Astrocyte (in vitro differentiated cells and primary cell): ENCODE data around the gene SGTA. TPM values are rescaled to one million over a fixed set of nuclear protein-coding genes. Genes with fewer than 3 reads are reported as not detected.

Source experiments
- DNase-seq: peaks from one replicate; pipeline ENCODE4 v3.0.0-alpha.2; 2010; ENCODE audit warnings: low read depth
- FAIRE-seq: peaks from 2 replicates; lab custom pipeline; 2011; peaks lifted over from hg19 to GRCh38; lab: Jason Lieb, UNC
- H2AFZ ChIP-seq: 2 replicates; pipeline ENCODE4 v1.6.0; 2012; ENCODE audit warnings: low read depth, low read length, inconsistent platforms
- H3K27ac ChIP-seq: 2 replicates; pipeline ENCODE4 v1.5.1; 2011; ENCODE audit warnings: low read depth, low read length, inconsistent platforms
- H3K27me3 ChIP-seq: 2 replicates; pipeline ENCODE4 v1.6.0; 2011; ENCODE audit warnings: low read length, inconsistent platforms; ENCODE audit not compliant: insufficient read depth
- H3K36me3 ChIP-seq: 2 replicates; pipeline ENCODE4 v1.5.1; 2011; ENCODE audit warnings: low read length, inconsistent platforms; ENCODE audit not compliant: insufficient read depth
- H3K4me1 ChIP-seq: 2 replicates; pipeline ENCODE4 v1.5.1; 2011; ENCODE audit warnings: low read length, inconsistent platforms; ENCODE audit not compliant: insufficient read depth
- H3K4me2 ChIP-seq: 2 replicates; pipeline ENCODE4 v1.6.0; 2012; ENCODE audit warnings: low read length, inconsistent platforms
- H3K4me3 ChIP-seq: 2 replicates; pipeline ENCODE4 v1.5.1; 2011; ENCODE audit warnings: low read depth, mild to moderate bottlenecking, low read length, inconsistent platforms; ENCODE audit not compliant: insufficient read depth
- H3K79me2 ChIP-seq: 2 replicates; pipeline ENCODE4 v1.6.0; 2012; ENCODE audit warnings: mild to moderate bottlenecking, low read length, inconsistent platforms; ENCODE audit not compliant: insufficient read depth
- H3K9ac ChIP-seq: 2 replicates; pipeline ENCODE4 v1.6.0; 2012; ENCODE audit warnings: mild to moderate bottlenecking, low read length, inconsistent platforms
- H3K9me3 ChIP-seq: 2 replicates; pipeline ENCODE4 v1.5.1; 2012; ENCODE audit warnings: low read depth, mild to moderate bottlenecking, low read length, inconsistent platforms; ENCODE audit not compliant: insufficient read depth
- H4K20me1 ChIP-seq: 2 replicates; pipeline ENCODE4 v1.6.0; 2012; ENCODE audit warnings: low read length, inconsistent platforms; ENCODE audit not compliant: insufficient read depth
- H3K27ac Mint-ChIP-seq: one replicate; pipeline ENCODE4 v1.8.0; 2021; ENCODE audit warnings: mild to moderate bottlenecking, mixed read lengths; ENCODE audit not compliant: unreplicated experiment
- H3K27me3 Mint-ChIP-seq: one replicate; pipeline ENCODE4 v1.8.0; 2021; ENCODE audit warnings: low read depth, mixed read lengths; ENCODE audit not compliant: unreplicated experiment
- H3K36me3 Mint-ChIP-seq: one replicate; pipeline ENCODE4 v1.8.0; 2021; ENCODE audit warnings: low read depth, mixed read lengths; ENCODE audit not compliant: unreplicated experiment
- H3K4me1 Mint-ChIP-seq: one replicate; pipeline ENCODE4 v1.8.0; 2021; ENCODE audit warnings: low read depth, mixed read lengths; ENCODE audit not compliant: unreplicated experiment
- H3K4me3 Mint-ChIP-seq: one replicate; pipeline ENCODE4 v1.8.0; 2021; ENCODE audit warnings: mild to moderate bottlenecking, moderate library complexity, mixed read lengths; ENCODE audit not compliant: unreplicated experiment
- H3K9me3 Mint-ChIP-seq: one replicate; pipeline ENCODE4 v1.8.0; 2021; ENCODE audit warnings: mild to moderate bottlenecking, mixed read lengths; ENCODE audit not compliant: unreplicated experiment
- CTCF ChIP-seq: IDR thresholded peaks from 2 replicates; pipeline ENCODE4 v1.5.1; 2011; ENCODE audit warnings: low read depth, mild to moderate bottlenecking, inconsistent platforms, low read length, moderate library complexity; ENCODE audit not compliant: insufficient read depth
- EZH2 ChIP-seq: IDR thresholded peaks from 2 replicates; pipeline ENCODE4 v1.6.1; 2012; ENCODE audit warnings: mild to moderate bottlenecking, low read length, inconsistent platforms; ENCODE audit not compliant: insufficient read depth
- total RNA-seq: library from RNA; stranded (reverse); gene quantifications from 2 replicates; pipeline ENCODE4 v1.2.1, GENCODE V29; 2021

The SGTA gene
- total RNA-seq, 1 donor from 2014 or later: 76.1 TPM

DNA sequence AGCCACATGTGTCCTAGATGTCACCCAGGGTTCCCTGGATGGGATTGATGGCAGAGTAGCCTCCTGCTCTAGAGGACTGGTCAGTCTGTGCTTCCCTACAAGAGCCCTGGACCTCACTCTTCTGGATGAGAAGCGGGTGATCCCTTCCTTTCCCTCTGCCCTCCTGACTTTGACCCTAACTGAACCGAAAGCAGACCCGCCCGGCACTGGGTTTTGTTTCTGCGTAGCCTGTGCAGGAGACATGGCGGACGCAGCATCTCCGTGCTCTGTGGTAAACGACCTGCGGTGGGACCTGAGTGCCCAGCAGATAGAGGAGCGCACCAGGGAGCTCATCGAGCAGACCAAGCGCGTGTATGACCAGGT lies 7.1 kb upstream of the SGTA start:
- H4K20me1 ChIP-seq: peaks cover 15% of the 10 kb centered on the region
- no peak overlapping the region for H3K27ac ChIP-seq
- peaks cover 3% of the 10 kb centered on the region for H3K36me3 ChIP-seq
- H3K4me3 Mint-ChIP-seq: no peak overlapping the region
- no peak overlapping the region for H3K9ac ChIP-seq
- no peak overlapping the region for H3K27ac Mint-ChIP-seq
- FAIRE-seq: no peak
- H3K27me3 Mint-ChIP-seq: no peaks in the 10 kb centered on the region
- peaks cover 7% of the 10 kb centered on the region for H3K4me1 ChIP-seq
- no peaks in the 10 kb centered on the region for H3K9me3 Mint-ChIP-seq
- no peaks in the 10 kb centered on the region for H3K27me3 ChIP-seq
- H3K4me1 Mint-ChIP-seq: no peaks in the 10 kb centered on the region
- no peak for TF ChIP-seq CTCF
- no peak for TF ChIP-seq EZH2
- H3K9me3 ChIP-seq: no peaks in the 10 kb centered on the region
- H2AFZ ChIP-seq: no peak overlapping the region
- peaks cover 59% of the 10 kb centered on the region for H3K79me2 ChIP-seq
- DNase-seq: no peak
- no peak overlapping the region for H3K4me3 ChIP-seq
- H3K36me3 Mint-ChIP-seq: no peaks in the 10 kb centered on the region
- no peak overlapping the region for H3K4me2 ChIP-seq

DNA sequence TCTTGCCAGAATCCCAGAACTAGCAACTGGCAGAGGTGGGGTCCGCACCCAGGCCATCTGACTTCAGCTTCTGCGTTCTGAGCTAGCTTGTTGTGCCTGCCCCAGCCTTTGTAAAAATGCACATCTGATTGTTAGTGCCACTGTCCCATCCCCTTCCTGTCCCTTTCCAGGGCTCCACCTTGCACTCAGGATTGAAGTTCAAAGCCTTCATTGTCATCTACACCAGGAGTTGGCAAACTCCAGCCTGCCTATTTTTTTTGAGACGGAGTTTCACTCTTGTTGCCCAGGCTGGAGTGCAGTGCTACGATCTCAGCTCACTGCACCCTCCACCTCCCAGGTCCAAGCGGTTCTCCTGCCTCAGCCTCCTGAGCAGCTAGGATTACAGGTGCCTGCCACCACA lies 5.2 kb upstream of the SGTA start:
- peaks cover 11% of the 10 kb centered on the region for H3K4me1 ChIP-seq
- no peak overlapping the region for H3K27ac ChIP-seq
- H3K36me3 ChIP-seq: no peaks in the 10 kb centered on the region
- no peak overlapping the region for H3K27ac Mint-ChIP-seq
- no peak overlapping the region for H3K4me2 ChIP-seq
- H3K27me3 Mint-ChIP-seq: no peaks in the 10 kb centered on the region
- H3K4me3 ChIP-seq: no peak overlapping the region
- no peak overlapping the region for H3K9ac ChIP-seq
- no peak overlapping the region for H2AFZ ChIP-seq
- DNase-seq (no peak), FAIRE-seq (no peak)
- H3K9me3 Mint-ChIP-seq: no peaks in the 10 kb centered on the region
- H3K4me1 Mint-ChIP-seq: peaks cover 5% of the 10 kb centered on the region
- H3K9me3 ChIP-seq: no peaks in the 10 kb centered on the region
- no peaks in the 10 kb centered on the region for H3K27me3 ChIP-seq
- H3K4me3 Mint-ChIP-seq: peak overlapping the region; percentile 50
- no peaks in the 10 kb centered on the region for H3K36me3 Mint-ChIP-seq
- H3K79me2 ChIP-seq: peaks cover 55% of the 10 kb centered on the region
- H4K20me1 ChIP-seq: peaks cover 12% of the 10 kb centered on the region
- TF ChIP-seq EZH2 (no peak), CTCF (no peak)

DNA sequence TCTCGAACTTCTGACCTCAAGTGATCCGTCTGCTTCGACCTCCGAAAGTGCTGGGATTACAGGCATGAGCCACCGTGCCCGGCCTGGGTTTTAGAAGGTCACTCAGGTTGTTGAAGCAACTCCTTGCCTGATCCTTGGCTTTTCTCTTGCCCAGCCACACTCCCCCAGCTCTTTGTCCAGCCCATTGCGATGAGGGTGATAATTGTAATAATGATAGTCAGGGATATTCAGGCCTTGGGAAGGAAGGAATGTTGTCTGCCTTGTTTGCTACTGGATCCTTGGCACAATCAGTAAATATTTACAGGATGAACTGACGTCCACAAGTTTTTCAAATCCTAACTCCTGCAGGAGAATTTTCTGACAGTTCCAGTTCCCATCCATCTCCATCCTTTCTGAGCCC lies 4.0 kb upstream of the SGTA start:
- Histone ChIP-seq H3K36me3 (no peaks in the 10 kb centered on the region), H2AFZ (no peak overlapping the region), H3K9ac (peak overlapping the region; percentile 18), H3K79me2 (peaks cover 63% of the 10 kb centered on the region), H4K20me1 (peaks cover 18% of the 10 kb centered on the region), H3K4me2 (peak overlapping the region; percentile 22), H3K4me1 (peaks cover 15% of the 10 kb centered on the region), H3K27ac (no peak overlapping the region), H3K9me3 (no peaks in the 10 kb centered on the region), H3K4me3 (no peak overlapping the region), H3K27me3 (no peaks in the 10 kb centered on the region)
- Mint-ChIP-seq H3K9me3 (no peaks in the 10 kb centered on the region), H3K27ac (no peak overlapping the region), H3K4me3 (peak overlapping the region; percentile 97), H3K36me3 (no peaks in the 10 kb centered on the region), H3K4me1 (peaks cover 5% of the 10 kb centered on the region), H3K27me3 (no peaks in the 10 kb centered on the region)
- FAIRE-seq (no peak), DNase-seq (no peak)
- TF ChIP-seq EZH2: no peak
- TF ChIP-seq CTCF: no peak
